ENCODE measurements around the gene CLMP. TPM values are rescaled to one million over a fixed set of nuclear protein-coding genes. Genes with fewer than 3 reads are reported as not detected.

Gene CLMP
- total and polyA plus RNA-seq, 9 of the 15 experiments (the other 6 are each of a cell fraction or from before 2014, with no cell fraction given), result 0.02 to 0.15 (median 0.03) TPM; not detected in 6

DNA sequence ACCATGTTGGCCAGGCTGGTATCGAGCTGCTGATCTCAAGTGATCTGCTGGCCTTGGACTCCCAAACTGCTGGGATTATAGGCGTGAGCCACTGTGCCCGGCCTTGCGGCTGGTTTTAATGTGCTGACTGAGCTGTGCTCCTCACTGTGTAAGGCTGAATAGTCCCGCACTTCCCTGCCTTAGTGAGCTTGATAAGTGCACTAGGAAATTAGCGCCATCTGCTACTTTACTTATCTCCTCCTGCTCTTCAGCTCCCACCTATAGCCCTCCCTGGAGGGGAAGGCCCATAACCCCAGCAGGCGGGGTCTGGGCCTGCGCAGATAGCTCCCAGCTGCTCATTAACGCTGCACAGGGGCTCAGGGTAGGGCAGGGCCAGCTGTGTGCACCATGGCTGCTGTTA lies 49.4 kb downstream of the CLMP start (continued):
- TF ChIP-seq HMG20B (CRISPR knock-in tag; IDR thresholded peaks at IDR 0.05) (no peak), MXI1 (IDR thresholded peaks at IDR 0.05; ENCODE audit: low read depth, low read length) (no peak), MCM7 (IDR thresholded peaks at IDR 0.05) (no peak), TRIM24 (IDR thresholded peaks at IDR 0.05) (no peak), ZNF644 (tag; IDR thresholded peaks at IDR 0.05; ENCODE audit: low read depth) (no peak), HDGF (IDR thresholded peaks at IDR 0.05) (no peak), CBFB (CRISPR knock-in tag; IDR thresholded peaks at IDR 0.05) (no peak)

DNA sequence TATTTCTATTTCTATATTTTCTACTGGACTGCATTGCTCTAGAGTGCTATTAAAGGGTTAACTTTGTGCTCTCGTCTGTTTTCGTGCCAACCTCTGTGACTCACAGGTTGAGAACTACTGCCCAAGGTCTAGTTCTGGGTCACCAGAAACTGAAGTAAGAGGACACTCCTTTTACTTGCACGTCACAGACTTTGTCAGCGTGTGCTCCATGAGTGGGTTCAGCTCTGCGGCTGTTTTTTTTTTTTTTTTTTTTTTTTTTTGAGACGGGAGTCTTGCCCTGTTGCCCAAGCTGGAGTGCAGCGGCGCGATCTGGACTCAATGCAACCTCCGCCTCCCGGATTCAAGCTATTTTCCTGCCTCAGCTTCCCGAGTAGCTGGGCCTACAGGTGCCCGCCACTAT lies 49.8 kb downstream of the CLMP start:
- intact Hi-C loops (cut with micrococcal nuclease) (no loop called here), in situ Hi-C loops (cut with MboI) (no loop called here)
- no peak overlapping the region for H3K4me3 ChIP-seq
- BruUV-seq (replicated peaks), result no TSS peak
- TF ChIP-seq CC2D1A (IDR thresholded peaks at IDR 0.05) (no peak), PURB (CRISPR knock-in tag; IDR thresholded peaks at IDR 0.05; ENCODE audit: low read depth) (no peak), SMARCA5 (IDR thresholded peaks at IDR 0.05) (no peak), SAFB (IDR thresholded peaks at IDR 0.05; ENCODE audit: borderline replicate concordance, low read depth, low read length) (no peak), ZZZ3 (IDR thresholded peaks at IDR 0.05) (no peak), GTF2F1 (IDR thresholded peaks at IDR 0.05; ENCODE audit: low read depth, low read length) (no peak), MXI1 (IDR thresholded peaks at IDR 0.05; ENCODE audit: low read depth, low read length) (no peak), ELF2 (CRISPR knock-in tag; IDR thresholded peaks at IDR 0.05) (no peak), ETV5 (CRISPR knock-in tag; IDR thresholded peaks at IDR 0.05; ENCODE audit: low read depth) (no peak), ZBTB7A (IDR thresholded peaks at IDR 0.05; ENCODE audit: borderline replicate concordance, control insufficient read depth, low read depth, low read length) (no peak), FOXO4 (CRISPR knock-in tag; IDR thresholded peaks at IDR 0.05) (no peak), HMG20A (CRISPR knock-in tag; conservative IDR thresholded peaks at IDR 0.05) (no peak), SIX5 (IDR thresholded peaks at IDR 0.05; ENCODE audit: borderline replicate concordance in 1 of 2, insufficient read depth in 1 of 2, low read depth in 1 of 2, low read length in 2 of 2) (no peak), TAF15 (IDR thresholded peaks at IDR 0.05; ENCODE audit: low read depth, low read length) (no peak), LARP7 (IDR thresholded peaks at IDR 0.05) (no peak)
- TF ChIP-seq, protein P1, sequence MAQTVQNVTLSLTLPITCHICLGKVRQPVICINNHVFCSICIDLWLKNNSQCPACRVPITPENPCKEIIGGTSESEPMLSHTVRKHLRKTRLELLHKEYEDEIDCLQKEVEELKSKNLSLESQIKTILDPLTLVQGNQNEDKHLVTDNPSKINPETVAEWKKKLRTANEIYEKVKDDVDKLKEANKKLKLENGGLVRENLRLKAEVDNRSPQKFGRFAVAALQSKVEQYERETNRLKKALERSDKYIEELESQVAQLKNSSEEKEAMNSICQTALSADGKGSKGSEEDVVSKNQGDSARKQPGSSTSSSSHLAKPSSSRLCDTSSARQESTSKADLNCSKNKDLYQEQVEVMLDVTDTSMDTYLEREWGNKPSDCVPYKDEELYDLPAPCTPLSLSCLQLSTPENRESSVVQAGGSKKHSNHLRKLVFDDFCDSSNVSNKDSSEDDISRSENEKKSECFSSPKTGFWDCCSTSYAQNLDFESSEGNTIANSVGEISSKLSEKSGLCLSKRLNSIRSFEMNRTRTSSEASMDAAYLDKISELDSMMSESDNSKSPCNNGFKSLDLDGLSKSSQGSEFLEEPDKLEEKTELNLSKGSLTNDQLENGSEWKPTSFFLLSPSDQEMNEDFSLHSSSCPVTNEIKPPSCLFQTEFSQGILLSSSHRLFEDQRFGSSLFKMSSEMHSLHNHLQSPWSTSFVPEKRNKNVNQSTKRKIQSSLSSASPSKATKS (CRISPR knock-in tag; IDR thresholded peaks at IDR 0.05), result no peak
- H3K4me2 ChIP-seq (ENCODE audit: insufficient read depth, low read length), result no peak overlapping the region
- H3K4me1 ChIP-seq (replicated peaks in 1 of 2; ENCODE audit: control insufficient read depth in 2 of 2, insufficient read depth in 2 of 2, low read length in 2 of 2), result no peaks in the 10 kb centered on the region
- H3K9ac ChIP-seq (ENCODE audit: insufficient read depth in 1 of 2, low read depth in 2 of 2, low read length in 2 of 2), result no peak overlapping the region
- DNase-seq (ENCODE audit: extremely low read depth in 1 of 4, low spot score in 3 of 4) (no peak), ATAC-seq (no peak), FAIRE-seq (no peak)
- POLR2A ChIA-PET, result interaction anchor here (0.6 kb wide), 1 partner anchor 102 kb away, joined by 3 read pairs; no protein-coding TSS in a partner anchor
- no peak overlapping the region for H3K27ac ChIP-seq (ENCODE audit: extremely low read depth, low read depth, low read length)
- 0% methylated on average over 13 of the region's 13 CpGs for WGBS (ENCODE audit: insufficient coverage, low coverage, missing lambda C conversion rate)
- CTCF ChIA-PET (ENCODE audit: low intra/inter-chr PET ratio), result no interaction called here
- H3K36me3 ChIP-seq (ENCODE audit: control insufficient read depth, insufficient read depth, low read length), result no peaks in the 10 kb centered on the region
- no peaks in the 10 kb centered on the region for H3K79me2 ChIP-seq (ENCODE audit: control insufficient read depth, insufficient read depth, low read length)
- H4K20me1 ChIP-seq (replicated peaks; ENCODE audit: control insufficient read depth, insufficient read depth, low read length), result no peaks in the 10 kb centered on the region
- H3K9me1 ChIP-seq (ENCODE audit: control insufficient read depth, insufficient read depth, low read length), result no peaks in the 10 kb centered on the region
- no peak overlapping the region for H2AFZ ChIP-seq (ENCODE audit: low read depth, low read length)
- peaks cover 15 to 51% of the 10 kb centered on the region in 2 experiments; a peak in 4 of 5 replicates for H3K27me3 ChIP-seq (ENCODE audit: control insufficient read depth in 2 of 2, insufficient read depth in 2 of 2, low read length in 2 of 2)
- no peaks in the 10 kb centered on the region for H3K9me3 ChIP-seq (replicated peaks; ENCODE audit: control insufficient read depth, insufficient read depth, low read depth, low read length)

All from K562 (cell line).